Stimulated activated CD8-positive, alpha-beta memory T cell treated with anti-CD3 and anti-CD28 coated beads, Interleukin-15, amount 100 ng/mL, for 1 hour (primary cell): ENCODE data around the gene MOSPD3.
"Not testable (repeated sequence)": the region's sequence is repeated elsewhere in the genome, so short reads cannot be mapped to it uniquely, and the experiment has no call there.

Source experiments
- DNase-seq: peaks from one replicate; pipeline ENCODE4 v3.0.0-alpha.2; 2020; ENCODE audit warnings: low read depth

Gene MOSPD3

GRCh38 chr7:100626530-100627237, 14.3 kb downstream of the MOSPD3 start:
- DNase-seq = peak; percentile 82

GRCh38 chr7:100627238-100627549, 14.9 kb downstream of the MOSPD3 start:
- no peak for DNase-seq

GRCh38 chr7:100629117-100629716, 16.9 kb downstream of the MOSPD3 start:
- DNase-seq = no peak

GRCh38 chr7:100630066-100630465, 17.7 kb downstream of the MOSPD3 start:
- no peak for DNase-seq

- DNase-seq = no peak
Measured at GRCh38 chr7:100632951-100633717, 20.8 kb downstream of the MOSPD3 start.

- DNase-seq = no peak
Measured at GRCh38 chr7:100639995-100640516, 27.7 kb downstream of the MOSPD3 start.

GRCh38 chr7:100640517-100641440, 28.4 kb downstream of the MOSPD3 start:
- DNase-seq = no peak

- no peak for DNase-seq
Measured at GRCh38 chr7:100641463-100641859, 29.1 kb downstream of the MOSPD3 start, which contains the start of gene TFR2. Gene TFR2 (minus strand): TSS chr7:100641552. CDS start chr7:100641509, 43 bp downstream.

GRCh38 chr7:100641860-100642533, 29.7 kb downstream of the MOSPD3 start:
- no peak for DNase-seq

GRCh38 chr7:100642534-100642907, 30.2 kb downstream of the MOSPD3 start:
- no peak for DNase-seq

- DNase-seq = no peak
Measured at GRCh38 chr7:100649826-100650565, 37.7 kb downstream of the MOSPD3 start.

GRCh38 chr7:100654908-100655831, 42.8 kb downstream of the MOSPD3 start:
- no peak for DNase-seq

GRCh38 chr7:100655908-100656674, 43.8 kb downstream of the MOSPD3 start, which contains the start of gene ACTL6B:
Gene ACTL6B (minus strand): TSS chr7:100656448. CDS start chr7:100656354, 94 bp downstream.
- no peak for DNase-seq

GRCh38 chr7:100662194-100662776, 49.9 kb downstream of the MOSPD3 start:
- DNase-seq = not testable (repeated sequence)
